Measurements from ENCODE around the gene BFSP2. TPM values are rescaled to one million over a fixed set of nuclear protein-coding genes. Genes with fewer than 3 reads are reported as not detected.
A peak's percentile ranks its signal among the peaks of the same experiment; 100 is the strongest.

BFSP2 gene
- total RNA-seq, 2 experiments from 2014 or later, result 0.21 TPM; not detected in 1

DNA sequence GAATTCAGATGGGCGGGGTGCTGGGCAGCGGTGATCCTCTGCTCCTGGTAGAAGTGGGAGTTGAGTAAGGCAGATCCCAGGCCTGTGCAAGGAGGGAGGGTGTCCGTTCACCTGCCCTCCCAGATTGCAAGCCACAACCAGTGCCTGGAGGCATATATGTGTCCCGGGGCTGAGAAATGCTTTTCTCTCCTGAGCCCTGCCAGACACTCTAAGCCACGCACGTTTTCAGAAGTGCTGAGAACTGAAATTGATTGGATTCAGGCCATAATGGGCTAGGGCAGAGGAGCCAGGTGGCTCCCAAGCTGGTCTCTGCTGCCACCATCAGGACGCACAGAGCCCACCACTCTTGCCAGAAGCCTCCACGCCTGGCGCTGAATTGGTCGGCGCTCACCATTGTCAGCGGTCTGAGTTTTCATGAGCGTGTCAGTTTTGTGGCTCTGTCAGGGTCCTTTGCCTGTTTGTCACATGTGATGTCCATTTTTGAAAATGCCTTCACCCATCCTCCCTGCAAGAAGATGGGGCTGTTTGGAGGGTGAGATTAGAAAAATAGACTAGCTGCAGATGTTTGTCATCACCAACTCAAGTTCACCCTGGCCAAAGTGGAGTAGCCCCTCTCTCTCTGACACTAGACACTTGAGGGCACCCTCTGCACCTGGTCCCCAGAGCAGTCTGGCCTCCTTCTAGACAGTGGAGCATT is 15.4 kb upstream of the BFSP2 start:
- Mint-ChIP-seq H3K9me3 (ENCODE audit: low read depth) (no peaks in the 10 kb centered on the region), H3K27me3 (peaks cover 3% of the 10 kb centered on the region), H3K4me3 (no peak overlapping the region), H3K36me3 (ENCODE audit: low read depth) (no peaks in the 10 kb centered on the region), H3K27ac (no peak overlapping the region), H3K4me1 (no peaks in the 10 kb centered on the region)
- ChIA-PET CTCF (interaction anchor here (0.7 to 1.9 kb wide), 8 partner anchors 13 to 677 kb away, joined by 3 to 10 read pairs (median 3); no protein-coding TSS in a partner anchor), POLR2A (no interaction called here)
- ATAC-seq, result peak; percentile 83
- intact Hi-C loops (cut with DNase I, micrococcal nuclease), result loop anchor here (1.0 to 5.0 kb wide), 5 partner anchors 342 to 658 kb away; no protein-coding TSS in a partner anchor
- DNase-seq, result peak; percentile 71

DNA sequence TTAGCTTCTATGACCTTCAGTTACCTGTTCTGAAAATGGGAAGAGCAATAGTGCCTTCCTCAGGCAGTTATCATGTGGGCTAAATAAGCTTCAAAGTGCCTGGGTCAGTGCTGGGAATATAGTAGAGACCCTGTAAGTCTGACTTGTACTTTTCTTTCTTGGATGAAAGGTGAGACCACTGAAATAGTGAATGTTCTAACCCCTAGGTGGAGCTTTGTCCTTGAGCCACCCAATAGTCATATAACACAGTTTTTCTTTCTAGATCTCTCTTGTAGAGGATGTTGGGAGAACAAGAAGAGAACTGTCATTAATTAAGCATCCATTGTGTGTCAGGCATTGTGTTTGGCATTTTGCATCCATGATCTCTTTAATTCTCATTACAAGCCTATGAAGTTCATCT is 13.0 kb upstream of the BFSP2 start:
- Mint-ChIP-seq H3K27me3 (peaks cover 3% of the 10 kb centered on the region), H3K36me3 (ENCODE audit: low read depth) (no peaks in the 10 kb centered on the region), H3K4me3 (no peak overlapping the region), H3K4me1 (no peaks in the 10 kb centered on the region), H3K9me3 (ENCODE audit: low read depth) (no peaks in the 10 kb centered on the region), H3K27ac (no peak overlapping the region)
- ChIA-PET CTCF (interaction anchor here (1.0 to 1.2 kb wide), 2 partner anchors 36 to 176 kb away, joined by 3 to 4 read pairs; no protein-coding TSS in a partner anchor), POLR2A (no interaction called here)
- ATAC-seq, result no peak
- intact Hi-C loops (cut with DNase I, micrococcal nuclease), result no loop called here
- no peak for DNase-seq

DNA sequence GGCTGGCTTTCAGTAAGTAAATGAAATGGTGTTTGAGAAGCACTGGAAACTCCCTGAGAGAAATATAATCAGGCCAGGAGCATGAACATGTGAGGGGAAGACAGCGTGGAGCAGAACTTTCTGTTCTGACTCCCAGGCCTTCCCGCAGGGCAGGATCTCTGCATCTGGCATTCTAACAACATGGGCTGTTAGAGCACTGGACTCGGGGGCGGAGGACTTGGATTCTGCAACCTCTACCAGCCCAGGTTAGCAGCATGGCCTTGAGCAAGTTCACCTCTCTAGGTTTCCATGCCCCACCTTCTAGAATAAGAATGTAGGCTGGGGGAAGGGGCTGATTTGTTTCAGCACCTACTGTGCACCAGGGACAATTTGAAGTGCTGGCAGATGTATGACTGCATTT is 12.5 kb upstream of the BFSP2 start:
- ChIA-PET POLR2A (no interaction called here), CTCF (interaction anchor here (1.0 to 1.2 kb wide), 3 partner anchors 22 to 176 kb away, joined by 3 to 4 read pairs (median 3); no protein-coding TSS in a partner anchor)
- Mint-ChIP-seq H3K36me3 (ENCODE audit: low read depth) (no peaks in the 10 kb centered on the region), H3K27ac (no peak overlapping the region), H3K4me3 (no peak overlapping the region), H3K27me3 (no peaks in the 10 kb centered on the region), H3K9me3 (ENCODE audit: low read depth) (no peaks in the 10 kb centered on the region), H3K4me1 (no peaks in the 10 kb centered on the region)
- intact Hi-C loops (cut with DNase I, micrococcal nuclease), result no loop called here
- DNase-seq (no peak), ATAC-seq (no peak)

DNA sequence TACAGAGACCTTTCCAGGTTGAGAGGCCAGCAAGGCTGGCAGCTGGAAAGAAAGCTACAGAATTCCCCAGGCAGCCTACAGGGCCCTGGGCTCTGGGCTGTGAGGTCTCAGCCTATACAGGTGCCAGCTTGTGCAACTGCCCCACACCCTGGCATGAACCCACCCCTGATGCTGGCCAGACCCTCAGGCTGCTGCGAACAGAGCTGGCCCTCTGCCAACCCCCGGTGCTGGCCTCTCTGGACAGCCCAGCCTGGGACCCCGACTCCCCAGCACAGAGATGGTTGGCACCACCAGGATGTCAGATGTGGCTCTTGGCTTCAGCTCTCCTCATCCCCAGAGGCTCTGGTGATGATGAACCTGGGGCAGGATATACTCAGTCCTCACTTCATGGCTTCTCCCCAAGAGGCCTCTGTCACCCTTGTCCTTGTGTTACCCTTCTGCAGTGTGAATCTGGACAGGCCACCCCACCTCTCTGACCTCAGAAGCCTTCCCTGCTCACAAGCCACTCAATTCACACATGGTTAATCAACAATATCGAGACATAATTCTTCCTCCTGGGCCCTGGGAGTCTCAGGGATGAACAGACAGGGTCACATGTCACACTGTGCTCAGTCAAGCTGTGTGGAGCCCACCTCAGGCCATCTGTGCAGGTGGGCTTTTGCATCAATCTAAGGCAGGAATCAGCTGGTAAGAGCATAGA is 11.0 kb upstream of the BFSP2 start:
- Mint-ChIP-seq H3K36me3 (ENCODE audit: low read depth) (no peaks in the 10 kb centered on the region), H3K9me3 (ENCODE audit: low read depth) (no peaks in the 10 kb centered on the region), H3K4me1 (no peaks in the 10 kb centered on the region), H3K27me3 (no peaks in the 10 kb centered on the region), H3K27ac (no peak overlapping the region), H3K4me3 (no peak overlapping the region)
- ATAC-seq (no peak), DNase-seq (no peak)
- intact Hi-C loops (cut with DNase I, micrococcal nuclease), result no loop called here
- ChIA-PET CTCF (interaction anchor here (0.6 to 1.0 kb wide), 2 partner anchors 24 to 36 kb away, joined by 3 read pairs; no protein-coding TSS in a partner anchor), POLR2A (no interaction called here)

DNA sequence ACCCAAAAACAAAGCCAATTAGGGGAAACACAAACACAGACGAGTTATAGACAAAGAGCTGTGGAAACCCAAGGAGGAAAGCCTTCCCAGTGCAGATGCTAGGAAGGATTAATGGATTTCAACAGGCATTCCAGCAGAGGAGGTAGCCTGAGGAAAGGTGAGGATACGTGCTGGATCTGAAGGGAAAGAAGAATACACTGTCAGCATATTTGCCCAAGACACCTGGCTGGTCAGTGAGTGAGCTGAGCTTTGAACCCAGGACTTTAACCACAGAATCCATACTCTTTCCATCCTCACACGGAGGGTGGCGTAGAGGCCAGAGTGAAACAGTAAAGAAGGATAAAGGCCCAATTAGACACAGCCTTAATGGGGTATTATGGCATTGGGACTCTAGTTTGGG is 9.1 kb upstream of the BFSP2 start:
- intact Hi-C loops (cut with DNase I, micrococcal nuclease), result no loop called here
- POLR2A ChIA-PET, result interaction anchor here (0.6 kb wide), 1 partner anchor 20 kb away, joined by 3 read pairs; no protein-coding TSS in a partner anchor
- Mint-ChIP-seq H3K9me3 (ENCODE audit: low read depth) (peaks cover 2% of the 10 kb centered on the region), H3K4me3 (no peak overlapping the region), H3K27ac (no peak overlapping the region), H3K27me3 (no peaks in the 10 kb centered on the region), H3K36me3 (ENCODE audit: low read depth) (no peaks in the 10 kb centered on the region), H3K4me1 (peaks cover 2% of the 10 kb centered on the region)
- no peak for ATAC-seq
- no peak for DNase-seq
- CTCF ChIA-PET, result interaction anchor here (1.6 kb wide), 1 partner anchor 31 kb away, joined by 4 read pairs; no protein-coding TSS in a partner anchor

DNA sequence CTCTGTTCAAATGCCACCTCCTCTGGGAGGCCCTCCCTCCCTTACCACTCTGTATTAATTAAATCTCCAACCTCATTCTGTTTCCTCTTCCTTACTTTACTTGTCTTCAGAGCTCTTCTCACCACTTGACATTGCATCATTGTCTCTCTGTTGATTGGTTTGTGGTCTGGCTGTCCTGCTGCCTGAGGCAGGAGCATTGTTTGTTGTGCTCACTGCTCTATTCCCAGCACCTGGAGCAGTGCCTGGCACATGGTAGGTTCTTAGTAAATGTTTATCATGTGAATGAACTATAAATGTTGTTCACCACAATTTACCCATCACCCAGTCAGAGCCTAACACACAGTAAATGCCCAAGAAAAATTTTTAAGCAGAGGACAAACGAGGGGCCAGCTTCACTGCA is 6.7 kb upstream of the BFSP2 start:
- ATAC-seq (no peak), DNase-seq (no peak)
- ChIA-PET CTCF (no interaction called here), POLR2A (no interaction called here)
- Mint-ChIP-seq H3K4me3 (no peak overlapping the region), H3K36me3 (ENCODE audit: low read depth) (no peaks in the 10 kb centered on the region), H3K4me1 (peaks cover 2% of the 10 kb centered on the region), H3K9me3 (ENCODE audit: low read depth) (peaks cover 2% of the 10 kb centered on the region), H3K27ac (no peak overlapping the region), H3K27me3 (no peaks in the 10 kb centered on the region)
- intact Hi-C loops (cut with DNase I, micrococcal nuclease), result no loop called here

DNA sequence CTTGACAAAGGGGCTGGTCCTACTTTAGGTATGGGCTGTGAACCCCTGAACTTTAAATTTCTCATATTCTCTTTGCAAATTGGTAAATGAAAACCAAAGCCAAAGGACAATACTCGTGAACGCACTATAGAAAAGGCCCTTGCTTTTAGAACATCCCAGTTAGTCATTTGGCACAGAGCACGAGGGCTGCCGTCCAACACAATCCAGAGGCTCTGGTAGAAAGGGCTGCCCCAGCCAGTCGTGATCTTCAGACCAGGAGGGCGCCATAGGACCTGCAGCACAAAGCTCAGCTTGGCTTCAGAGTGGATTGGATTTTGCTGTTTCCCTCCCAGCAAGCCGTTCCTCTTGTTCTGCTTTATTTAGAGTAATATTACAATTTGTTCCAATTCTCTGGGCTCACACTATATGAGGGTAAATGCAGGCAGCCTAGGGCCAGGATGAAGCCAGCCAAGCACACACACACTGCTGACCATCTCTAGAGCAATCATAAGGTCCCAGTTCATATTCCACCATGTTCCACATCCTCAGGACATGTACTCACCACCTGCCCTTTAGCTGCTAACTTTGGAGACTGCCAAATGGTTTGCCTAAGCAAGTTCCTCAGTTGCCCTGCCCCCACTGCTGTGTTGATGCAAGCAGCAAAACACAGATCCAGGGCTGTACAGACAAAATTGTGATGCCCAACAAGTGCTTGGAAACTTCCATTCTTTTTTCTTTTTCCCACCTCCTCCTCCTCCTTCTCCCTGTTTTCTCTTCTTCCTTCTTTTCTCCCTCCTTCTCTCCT is 6.0 kb upstream of the BFSP2 start:
- no peak for DNase-seq
- POLR2A ChIA-PET, result no interaction called here
- ATAC-seq, result no peak
- Mint-ChIP-seq H3K27ac (no peak overlapping the region), H3K27me3 (no peaks in the 10 kb centered on the region), H3K36me3 (ENCODE audit: low read depth) (no peaks in the 10 kb centered on the region), H3K4me1 (peaks cover 2% of the 10 kb centered on the region), H3K9me3 (ENCODE audit: low read depth) (peaks cover 2% of the 10 kb centered on the region), H3K4me3 (no peak overlapping the region)
- CTCF ChIA-PET, result interaction anchor here (0.9 kb wide), 1 partner anchor 11 kb away, joined by 3 read pairs; no protein-coding TSS in a partner anchor
- intact Hi-C loops (cut with DNase I, micrococcal nuclease), result no loop called here

DNA sequence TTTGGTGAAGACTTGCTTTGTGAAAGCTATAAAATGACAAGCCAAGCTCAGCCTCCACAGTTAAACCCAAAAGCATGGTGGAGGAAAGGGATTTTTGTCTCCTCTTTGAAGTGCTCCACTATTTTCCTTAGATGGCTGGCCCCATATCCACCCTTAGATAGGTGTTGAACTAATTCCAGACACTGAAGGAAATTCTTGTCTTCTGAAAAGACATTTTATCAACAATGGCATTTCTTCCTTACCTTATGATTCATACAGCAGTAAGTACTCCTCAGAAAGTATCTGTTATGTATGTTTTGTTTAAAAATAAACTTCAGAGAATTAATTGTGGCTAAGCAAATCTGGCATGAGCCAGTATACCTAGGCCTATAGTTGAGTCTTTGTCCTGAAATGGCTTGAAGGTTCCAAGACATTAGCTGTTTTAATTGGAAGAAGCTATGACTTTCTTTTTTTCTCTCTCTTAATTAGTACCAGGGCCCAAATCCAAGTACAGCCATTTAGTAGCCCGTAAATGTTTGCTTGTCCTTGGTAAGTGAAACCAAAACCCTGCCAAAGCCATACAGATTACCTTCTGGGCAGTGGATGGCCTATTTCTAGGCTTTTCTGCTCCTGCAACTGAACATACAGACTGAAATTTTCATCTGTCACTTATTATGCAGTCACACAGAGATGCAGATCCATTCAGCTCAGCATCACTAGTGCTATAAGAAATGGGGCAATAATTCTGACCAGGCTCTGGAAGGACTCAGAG is 5.1 kb upstream of the BFSP2 start:
- Mint-ChIP-seq H3K36me3 (ENCODE audit: low read depth) (no peaks in the 10 kb centered on the region), H3K9me3 (ENCODE audit: low read depth) (peaks cover 2% of the 10 kb centered on the region), H3K4me3 (no peak overlapping the region), H3K4me1 (peaks cover 2% of the 10 kb centered on the region), H3K27me3 (no peaks in the 10 kb centered on the region), H3K27ac (no peak overlapping the region)
- intact Hi-C loops (cut with DNase I, micrococcal nuclease), result no loop called here
- ChIA-PET CTCF (interaction anchor here (0.9 kb wide), 1 partner anchor 10 kb away, joined by 3 read pairs; no protein-coding TSS in a partner anchor), POLR2A (no interaction called here)
- no peak for DNase-seq
- no peak for ATAC-seq

DNA sequence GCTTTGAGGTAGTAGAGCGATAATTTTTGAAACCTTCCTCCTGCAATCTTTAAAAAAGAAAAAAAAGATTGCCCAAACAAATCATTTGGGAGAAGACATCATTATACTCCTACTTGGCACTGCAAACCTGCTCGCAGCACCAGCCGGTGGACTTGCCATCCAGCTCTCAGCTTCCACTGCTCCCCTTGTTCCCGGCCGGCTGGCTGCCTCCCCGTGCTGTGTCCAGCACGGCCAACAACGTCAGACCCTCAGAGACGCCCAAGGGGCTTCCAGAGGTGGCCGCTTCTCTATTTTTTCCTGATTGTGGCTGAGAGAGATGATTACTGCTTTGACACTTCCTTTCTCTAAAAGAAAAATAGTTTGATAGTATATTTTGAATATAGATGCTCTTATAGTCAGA is 3.0 kb upstream of the BFSP2 start:
- DNase-seq, result no peak
- Mint-ChIP-seq H3K4me3 (no peak overlapping the region), H3K27me3 (no peaks in the 10 kb centered on the region), H3K27ac (no peak overlapping the region), H3K4me1 (peaks cover 2% of the 10 kb centered on the region), H3K9me3 (ENCODE audit: low read depth) (peaks cover 2% of the 10 kb centered on the region), H3K36me3 (ENCODE audit: low read depth) (no peaks in the 10 kb centered on the region)
- intact Hi-C loops (cut with DNase I, micrococcal nuclease), result no loop called here
- CTCF ChIA-PET, result interaction anchor here (0.6 kb wide), 1 partner anchor 76 kb away, joined by 3 read pairs; no protein-coding TSS in a partner anchor
- POLR2A ChIA-PET, result no interaction called here
- ATAC-seq, result no peak

DNA sequence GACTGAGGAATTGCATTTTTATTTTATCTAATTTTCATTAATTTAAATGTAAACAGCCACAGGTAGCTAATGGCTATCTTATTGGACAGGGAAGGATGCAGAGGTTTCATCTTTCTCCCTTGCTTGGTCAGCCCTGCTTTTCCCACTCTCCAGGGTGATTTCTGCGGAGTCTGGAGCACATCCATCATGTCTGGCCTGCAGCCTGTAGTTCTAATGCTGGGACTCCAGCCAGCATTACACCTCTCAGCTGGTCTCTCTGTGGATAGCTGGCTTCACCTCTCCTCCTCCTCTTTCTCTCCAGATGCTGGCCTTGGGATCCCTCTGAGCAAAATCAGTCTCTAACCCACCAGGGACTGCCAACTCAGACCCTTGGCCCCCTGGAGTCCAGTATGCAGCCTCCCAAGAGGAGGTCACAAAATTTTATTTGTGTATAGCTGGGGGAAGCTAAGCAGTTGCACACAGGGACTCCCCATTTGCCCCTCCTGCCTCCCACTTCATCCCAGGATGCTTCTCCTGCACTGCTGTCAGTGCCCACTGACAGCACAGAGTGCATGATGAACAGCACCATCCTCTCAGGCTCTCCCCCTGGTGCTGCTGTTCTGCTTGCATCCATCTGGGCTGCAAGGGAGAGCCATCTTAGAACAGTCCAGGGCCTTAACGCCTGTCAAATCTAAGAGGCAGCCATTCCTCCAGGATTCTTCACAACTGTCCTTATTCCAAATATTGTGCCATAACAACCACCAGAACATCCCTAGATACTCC is 1.7 kb downstream of the BFSP2 start:
- POLR2A ChIA-PET, result no interaction called here
- intact Hi-C loops (cut with DNase I, micrococcal nuclease), result no loop called here
- no peaks in the 10 kb centered on the region for H3K4me1 Mint-ChIP-seq
- DNase-seq (no peak), ATAC-seq (no peak)
- no peaks in the 10 kb centered on the region for H3K9me3 Mint-ChIP-seq (ENCODE audit: low read depth)
- no peaks in the 10 kb centered on the region for H3K27me3 Mint-ChIP-seq
- H3K27ac Mint-ChIP-seq, result no peak overlapping the region
- no peak overlapping the region for H3K4me3 Mint-ChIP-seq
- CTCF ChIA-PET, result interaction anchor here (0.7 to 0.8 kb wide), 2 partner anchors 18 to 1459 kb away, joined by 3 read pairs; no protein-coding TSS in a partner anchor
- H3K36me3 Mint-ChIP-seq (ENCODE audit: low read depth), result no peaks in the 10 kb centered on the region
